Smooth muscle cell of the umbilical artery (primary cell): Measurements from ENCODE around the gene DDX52. TPM values are rescaled to one million over a fixed set of nuclear protein-coding genes. Genes with fewer than 3 reads are reported as not detected.

Experiments
- total RNA-seq: library from RNA; depleted of rRNA; stranded (reverse); fragments of >200 nt; gene quantifications from 2 replicates; pipeline ENCODE4 v1.2.3, GENCODE V29; 2014

DDX52 gene
- 18.7 and 25.4 TPM in 2 replicates for total RNA-seq

GRCh38 chr17:37643118-37643766 lies at the start of gene DDX52:
Gene DDX52 (minus strand): TSS chr17:37643446. CDS start chr17:37643420, 26 bp downstream.

GRCh38 chr17:37609170-37610040 lies 33.8 kb downstream of the DDX52 start, which contains the start of gene SYNRG:
Gene SYNRG (minus strand): TSS chr17:37609418. CDS start chr17:37609355, 63 bp downstream.

Other genes starting within 250 kb of the DDX52 start
- 58.8 and 104 TPM in 2 replicates for gene ACACA, start 236.6 kb downstream of the DDX52 start, total RNA-seq
- gene TADA2A, start 236.6 kb downstream of the DDX52 start, total RNA-seq: 17.9 and 19.0 TPM in 2 replicates
- gene DUSP14, start 153.6 kb downstream of the DDX52 start, total RNA-seq: 43.9 and 46.1 TPM in 2 replicates
- 17.5 and 28.1 TPM in 2 replicates for gene SYNRG, start 34.0 kb downstream of the DDX52 start, total RNA-seq
- gene HNF1B, start 101.6 kb upstream of the DDX52 start, total RNA-seq: not detected in 2 replicates